ENCODE measurements around the gene MRPL24.

DNA sequence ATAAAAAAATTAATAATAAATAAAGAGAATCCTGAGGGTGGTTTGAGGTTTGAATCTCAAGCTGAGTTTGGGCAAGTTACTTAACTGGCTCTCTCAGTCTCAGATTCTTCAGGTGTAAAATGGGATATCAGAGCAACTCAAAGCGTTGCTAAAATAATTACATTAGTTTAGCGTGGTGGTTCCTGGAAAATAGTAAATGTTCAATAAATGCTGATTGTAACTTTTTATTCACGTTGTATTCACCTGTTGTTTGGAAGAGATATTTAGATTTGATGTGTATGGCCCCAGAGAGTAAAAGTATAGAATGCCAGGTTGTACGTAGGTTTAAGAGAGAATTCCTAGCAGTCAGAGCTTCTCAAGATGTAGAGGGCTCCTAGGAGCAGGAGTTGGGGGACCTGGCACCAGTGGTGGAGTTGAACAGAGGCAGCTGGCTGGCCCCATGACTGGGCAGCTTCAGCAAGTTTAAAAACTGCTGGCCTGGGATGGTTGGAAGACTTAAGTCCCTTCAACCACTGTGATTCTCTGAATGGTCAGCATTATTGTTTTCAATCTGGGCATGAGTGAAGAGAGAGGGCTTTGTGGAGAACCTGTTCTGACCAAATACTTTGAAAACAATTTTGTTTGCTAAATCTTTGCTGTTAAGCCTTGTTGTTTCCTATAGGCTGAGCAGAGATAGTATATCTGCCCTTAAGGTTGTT, 48.9 kb upstream of the MRPL24 start:
- TF ChIP-seq, protein P1, sequence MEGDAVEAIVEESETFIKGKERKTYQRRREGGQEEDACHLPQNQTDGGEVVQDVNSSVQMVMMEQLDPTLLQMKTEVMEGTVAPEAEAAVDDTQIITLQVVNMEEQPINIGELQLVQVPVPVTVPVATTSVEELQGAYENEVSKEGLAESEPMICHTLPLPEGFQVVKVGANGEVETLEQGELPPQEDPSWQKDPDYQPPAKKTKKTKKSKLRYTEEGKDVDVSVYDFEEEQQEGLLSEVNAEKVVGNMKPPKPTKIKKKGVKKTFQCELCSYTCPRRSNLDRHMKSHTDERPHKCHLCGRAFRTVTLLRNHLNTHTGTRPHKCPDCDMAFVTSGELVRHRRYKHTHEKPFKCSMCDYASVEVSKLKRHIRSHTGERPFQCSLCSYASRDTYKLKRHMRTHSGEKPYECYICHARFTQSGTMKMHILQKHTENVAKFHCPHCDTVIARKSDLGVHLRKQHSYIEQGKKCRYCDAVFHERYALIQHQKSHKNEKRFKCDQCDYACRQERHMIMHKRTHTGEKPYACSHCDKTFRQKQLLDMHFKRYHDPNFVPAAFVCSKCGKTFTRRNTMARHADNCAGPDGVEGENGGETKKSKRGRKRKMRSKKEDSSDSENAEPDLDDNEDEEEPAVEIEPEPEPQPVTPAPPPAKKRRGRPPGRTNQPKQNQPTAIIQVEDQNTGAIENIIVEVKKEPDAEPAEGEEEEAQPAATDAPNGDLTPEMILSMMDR (IDR thresholded peaks at IDR 0.05; ENCODE audit: insufficient read depth, low read length, poor library complexity, severe bottlenecking): no peak
- TF ChIP-seq EZH2phosphoT487 (conservative IDR thresholded peaks at IDR 0.05; ENCODE audit: low read length): no peak
